GM12872 (cell line): ENCODE measurements around the gene SLC1A5.

ENCODE experiments used
- TF ChIP-seq, protein P1 (sequence below): IDR thresholded peaks from 3 replicates; pipeline ENCODE4 v1.5.1; 2011; ENCODE audit warnings: low read depth, mild to moderate bottlenecking, low read length, moderate library complexity; ENCODE audit not compliant: insufficient read depth

Gene SLC1A5

DNA sequence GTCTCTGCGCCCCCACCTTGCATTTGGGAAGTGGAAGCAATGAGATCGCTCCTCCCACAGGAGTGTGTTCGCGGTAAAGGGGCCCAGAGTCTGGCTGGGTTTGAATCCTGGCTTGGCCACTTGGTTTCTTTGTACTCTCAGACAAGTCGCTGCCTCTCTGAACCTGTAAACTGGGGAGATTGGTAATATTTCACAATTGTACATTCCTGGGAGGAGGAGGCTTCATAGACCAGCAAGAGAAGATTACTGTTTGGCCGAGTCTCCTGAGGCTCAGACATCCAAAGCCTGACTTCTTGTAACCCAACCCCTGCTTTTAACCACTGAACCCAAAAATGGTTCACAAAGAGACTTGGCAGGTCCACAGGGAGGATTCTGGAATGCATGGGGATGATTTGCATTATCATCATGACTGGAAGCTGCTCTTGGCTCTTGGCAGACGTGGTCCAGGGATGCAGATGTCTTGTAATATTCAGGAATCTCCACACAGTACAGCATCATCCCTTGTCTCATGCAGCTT, 28.5 kb downstream of the SLC1A5 start:
- TF ChIP-seq, protein P1, sequence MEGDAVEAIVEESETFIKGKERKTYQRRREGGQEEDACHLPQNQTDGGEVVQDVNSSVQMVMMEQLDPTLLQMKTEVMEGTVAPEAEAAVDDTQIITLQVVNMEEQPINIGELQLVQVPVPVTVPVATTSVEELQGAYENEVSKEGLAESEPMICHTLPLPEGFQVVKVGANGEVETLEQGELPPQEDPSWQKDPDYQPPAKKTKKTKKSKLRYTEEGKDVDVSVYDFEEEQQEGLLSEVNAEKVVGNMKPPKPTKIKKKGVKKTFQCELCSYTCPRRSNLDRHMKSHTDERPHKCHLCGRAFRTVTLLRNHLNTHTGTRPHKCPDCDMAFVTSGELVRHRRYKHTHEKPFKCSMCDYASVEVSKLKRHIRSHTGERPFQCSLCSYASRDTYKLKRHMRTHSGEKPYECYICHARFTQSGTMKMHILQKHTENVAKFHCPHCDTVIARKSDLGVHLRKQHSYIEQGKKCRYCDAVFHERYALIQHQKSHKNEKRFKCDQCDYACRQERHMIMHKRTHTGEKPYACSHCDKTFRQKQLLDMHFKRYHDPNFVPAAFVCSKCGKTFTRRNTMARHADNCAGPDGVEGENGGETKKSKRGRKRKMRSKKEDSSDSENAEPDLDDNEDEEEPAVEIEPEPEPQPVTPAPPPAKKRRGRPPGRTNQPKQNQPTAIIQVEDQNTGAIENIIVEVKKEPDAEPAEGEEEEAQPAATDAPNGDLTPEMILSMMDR: no peak

- TF ChIP-seq, protein P1: no peak
These were observed 29.2 kb downstream of the SLC1A5 start for GRCh38 chr19:46759206-46759605.

- TF ChIP-seq, protein P1: no peak
These were observed 31.9 kb downstream of the SLC1A5 start for GRCh38 chr19:46756544-46756888.

- TF ChIP-seq, protein P1: no peak
These were observed 32.4 kb downstream of the SLC1A5 start for GRCh38 chr19:46755853-46756543.

GRCh38 chr19:46755077-46755852, 33.1 kb downstream of the SLC1A5 start:
- TF ChIP-seq, protein P1: no peak

GRCh38 chr19:46753420-46754155, 34.8 kb downstream of the SLC1A5 start:
- TF ChIP-seq, protein P1: peak; percentile 74
